Measurements from ENCODE around the gene MLN. TPM values are rescaled to one million over a fixed set of nuclear protein-coding genes. Genes with fewer than 3 reads are reported as not detected.
A peak's percentile ranks its signal among the peaks of the same experiment; 100 is the strongest.

Gene MLN
- total RNA-seq, 3 donors from 2014 or later: not detected

DNA sequence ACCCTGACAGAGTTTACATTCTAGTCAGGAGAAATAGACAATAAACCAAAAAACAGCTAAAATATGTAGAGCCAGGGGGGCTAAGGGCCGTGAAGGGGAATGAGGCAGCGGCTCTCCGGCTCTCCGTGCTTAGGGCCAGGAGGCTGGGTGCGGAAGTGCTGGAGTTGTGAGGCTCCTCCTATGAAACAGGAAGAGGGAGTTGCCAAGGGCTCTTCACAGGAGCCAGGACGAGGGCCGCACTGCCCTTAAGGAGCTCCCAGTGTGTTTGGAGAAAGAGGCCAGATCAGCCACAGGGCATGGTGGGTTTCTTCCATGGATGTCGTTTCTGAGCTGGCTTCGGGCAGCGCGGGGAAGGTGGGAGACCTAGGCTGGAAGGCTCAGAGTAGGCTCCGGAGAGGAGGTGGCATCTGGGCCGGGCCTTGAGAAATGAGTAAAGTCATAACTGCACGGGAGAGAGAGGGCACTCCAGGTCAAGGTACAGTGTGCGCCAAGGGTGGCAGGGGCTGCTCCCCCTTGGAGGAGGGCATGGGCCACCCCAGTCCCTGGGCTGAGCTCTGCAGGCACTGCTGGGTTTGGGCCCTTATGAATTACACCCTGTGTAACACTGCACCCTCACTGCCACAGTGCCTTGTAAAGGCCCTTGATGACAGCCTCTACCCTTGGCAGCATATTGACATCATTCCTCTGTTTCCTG, 20.8 kb upstream of the MLN start:
- no peak overlapping the region for H3K27ac ChIP-seq
- peak overlapping the region in 1 of 3 donors; percentile 44 for H3K4me3 ChIP-seq
- no peaks in the 10 kb centered on the region for H3K27me3 ChIP-seq
- H3K36me3 ChIP-seq: no peaks in the 10 kb centered on the region
- no peak for DNase-seq (ENCODE audit: low spot score in 2 of 2)
- no peaks in the 10 kb centered on the region for H3K9me3 ChIP-seq
- no peaks in the 10 kb centered on the region for H3K4me1 ChIP-seq
- intact Hi-C loops (cut with DNase I; ENCODE audit: low total_unique reads): no loop called here
- TF ChIP-seq, protein P1, sequence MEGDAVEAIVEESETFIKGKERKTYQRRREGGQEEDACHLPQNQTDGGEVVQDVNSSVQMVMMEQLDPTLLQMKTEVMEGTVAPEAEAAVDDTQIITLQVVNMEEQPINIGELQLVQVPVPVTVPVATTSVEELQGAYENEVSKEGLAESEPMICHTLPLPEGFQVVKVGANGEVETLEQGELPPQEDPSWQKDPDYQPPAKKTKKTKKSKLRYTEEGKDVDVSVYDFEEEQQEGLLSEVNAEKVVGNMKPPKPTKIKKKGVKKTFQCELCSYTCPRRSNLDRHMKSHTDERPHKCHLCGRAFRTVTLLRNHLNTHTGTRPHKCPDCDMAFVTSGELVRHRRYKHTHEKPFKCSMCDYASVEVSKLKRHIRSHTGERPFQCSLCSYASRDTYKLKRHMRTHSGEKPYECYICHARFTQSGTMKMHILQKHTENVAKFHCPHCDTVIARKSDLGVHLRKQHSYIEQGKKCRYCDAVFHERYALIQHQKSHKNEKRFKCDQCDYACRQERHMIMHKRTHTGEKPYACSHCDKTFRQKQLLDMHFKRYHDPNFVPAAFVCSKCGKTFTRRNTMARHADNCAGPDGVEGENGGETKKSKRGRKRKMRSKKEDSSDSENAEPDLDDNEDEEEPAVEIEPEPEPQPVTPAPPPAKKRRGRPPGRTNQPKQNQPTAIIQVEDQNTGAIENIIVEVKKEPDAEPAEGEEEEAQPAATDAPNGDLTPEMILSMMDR (IDR thresholded peaks at IDR 0.05): no peak
- TF ChIP-seq POLR2A (IDR thresholded peaks at IDR 0.05): no peak
- no peak for TF ChIP-seq POLR2AphosphoS5 (IDR thresholded peaks at IDR 0.05)

DNA sequence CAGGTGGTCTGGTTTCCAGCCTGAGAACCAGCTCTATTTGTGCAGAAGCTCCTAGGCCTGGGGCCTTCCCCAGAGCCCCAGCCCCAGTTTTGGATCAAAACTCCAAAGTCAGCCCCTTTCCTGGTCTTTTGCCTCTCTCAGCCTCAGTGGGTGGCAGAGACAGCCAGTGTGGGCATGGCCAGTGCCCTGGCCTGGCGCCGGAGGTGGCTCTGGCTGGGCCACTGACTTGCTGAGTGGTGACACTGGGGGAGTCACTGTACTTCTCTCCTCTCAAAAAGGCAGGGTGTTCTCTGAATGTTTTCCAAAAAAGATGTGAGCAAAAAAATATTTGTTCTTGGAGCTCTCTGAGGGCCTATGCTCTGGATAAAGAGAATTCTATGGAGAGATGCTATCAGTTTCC, 20.0 kb upstream of the MLN start:
- H3K27ac ChIP-seq: no peak overlapping the region
- DNase-seq (ENCODE audit: low spot score in 2 of 2): no peak
- TF ChIP-seq, protein P1 (IDR thresholded peaks at IDR 0.05): no peak
- no peak for TF ChIP-seq POLR2A (IDR thresholded peaks at IDR 0.05)
- no peak for TF ChIP-seq POLR2AphosphoS5 (IDR thresholded peaks at IDR 0.05)
- no peaks in the 10 kb centered on the region for H3K9me3 ChIP-seq
- intact Hi-C loops (cut with DNase I; ENCODE audit: low total_unique reads): no loop called here
- H3K27me3 ChIP-seq: no peaks in the 10 kb centered on the region
- no peaks in the 10 kb centered on the region for H3K4me1 ChIP-seq
- H3K4me3 ChIP-seq: no peak overlapping the region
- no peaks in the 10 kb centered on the region for H3K36me3 ChIP-seq

DNA sequence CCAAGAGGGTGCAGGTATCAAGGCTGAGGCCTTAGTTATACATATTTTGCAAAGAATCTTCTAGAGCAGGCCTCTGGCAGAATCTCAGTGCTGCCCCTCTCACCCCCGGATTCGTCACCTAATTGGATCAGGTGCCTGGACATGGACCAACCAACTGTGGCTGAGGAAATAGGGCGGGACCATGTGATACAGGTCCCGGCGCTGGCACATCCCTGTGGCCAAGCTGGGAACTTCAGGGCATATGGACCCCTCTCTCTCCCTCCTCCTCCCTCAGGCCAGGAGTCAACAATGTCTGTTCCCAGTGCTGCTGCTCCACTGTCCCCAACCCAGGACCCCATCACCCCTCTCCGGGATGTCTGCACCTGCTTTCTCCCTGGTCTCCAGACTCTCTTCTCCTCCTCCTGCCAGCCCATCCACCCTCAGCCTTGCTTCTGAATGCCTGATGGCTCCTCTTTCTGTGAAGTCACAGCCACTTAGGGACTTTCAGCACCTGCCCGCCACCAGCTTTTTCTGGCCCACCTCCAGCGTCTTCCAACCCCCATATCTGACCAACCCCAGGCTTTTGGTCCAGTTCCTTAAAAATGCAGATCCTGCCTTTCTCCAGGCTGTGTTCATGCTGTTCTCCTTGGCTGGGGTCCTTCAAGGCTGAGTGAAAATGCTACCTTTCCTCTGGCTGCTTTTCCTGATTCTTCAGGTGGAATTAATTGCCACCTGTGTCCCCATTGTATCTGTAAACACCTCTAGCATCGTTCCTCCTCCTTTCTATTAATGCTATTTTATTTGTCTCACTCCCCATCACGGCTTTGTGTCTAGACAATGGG, 19.0 kb upstream of the MLN start:
- intact Hi-C loops (cut with DNase I; ENCODE audit: low total_unique reads): no loop called here

DNA sequence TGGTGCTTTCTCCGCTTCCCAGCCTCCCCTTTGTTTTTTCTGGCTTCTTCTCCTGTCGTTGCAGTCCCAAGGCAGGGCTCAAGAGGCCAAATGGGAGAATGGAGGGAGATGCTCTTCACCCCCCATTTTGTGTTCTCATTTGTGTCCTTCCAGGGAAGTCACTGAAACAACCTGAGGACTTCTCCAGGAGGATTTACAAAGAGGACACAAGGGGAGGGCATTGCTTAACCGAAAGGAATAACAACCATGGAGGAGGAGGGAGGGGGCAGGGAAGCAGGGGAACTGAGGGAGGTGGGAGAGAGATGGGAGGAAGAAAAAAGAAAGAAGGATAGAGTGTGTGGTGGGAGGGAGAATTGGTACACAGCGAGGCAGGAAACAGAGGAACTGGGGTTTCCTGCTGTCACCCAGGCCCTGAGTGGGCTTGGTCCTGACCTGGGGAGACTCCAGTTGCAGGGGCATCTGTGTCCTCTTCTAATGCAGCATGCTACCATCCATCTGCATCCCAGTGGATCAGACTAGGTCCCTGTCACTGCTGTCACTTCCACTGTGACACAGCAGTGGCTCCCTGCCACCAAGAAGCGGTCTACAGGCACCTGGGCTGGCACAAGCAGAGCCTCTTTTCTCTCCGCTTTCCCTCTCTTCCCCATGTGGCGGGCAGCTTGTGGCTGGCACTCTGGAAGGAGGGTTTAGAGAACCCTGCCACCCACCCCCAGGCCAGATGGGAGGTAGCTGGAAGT, 17.1 kb upstream of the MLN start:
- Histone ChIP-seq H3K27me3 (no peaks in the 10 kb centered on the region), H3K4me3 (no peak overlapping the region), H3K9me3 (no peaks in the 10 kb centered on the region), H3K36me3 (no peaks in the 10 kb centered on the region), H3K27ac (no peak overlapping the region), H3K4me1 (no peaks in the 10 kb centered on the region)
- no peak for DNase-seq (ENCODE audit: low spot score in 2 of 2)
- intact Hi-C loops (cut with DNase I; ENCODE audit: low total_unique reads): no loop called here
- no peak for TF ChIP-seq POLR2A (IDR thresholded peaks at IDR 0.05)
- TF ChIP-seq POLR2AphosphoS5 (IDR thresholded peaks at IDR 0.05): no peak
- TF ChIP-seq, protein P1 (IDR thresholded peaks at IDR 0.05): no peak

More for the DNA sequence above, 19.0 kb upstream of the MLN start:
- Histone ChIP-seq H3K27ac (no peak overlapping the region), H3K4me3 (no peak overlapping the region), H3K9me3 (no peaks in the 10 kb centered on the region), H3K36me3 (no peaks in the 10 kb centered on the region), H3K4me1 (no peaks in the 10 kb centered on the region), H3K27me3 (no peaks in the 10 kb centered on the region)
- TF ChIP-seq, protein P1 (IDR thresholded peaks at IDR 0.05): no peak
- TF ChIP-seq POLR2AphosphoS5 (IDR thresholded peaks at IDR 0.05) (no peak), POLR2A (IDR thresholded peaks at IDR 0.05) (no peak)
- no peak for DNase-seq (ENCODE audit: low spot score in 2 of 2)
